ES-I3 (cell line): ENCODE results near the gene SLC6A11.

Experiments
- H3K36me3 ChIP-seq: 2 replicates; pipeline ENCODE4 v1.6.1; 2013; ENCODE audit warnings: mild to moderate bottlenecking, low read length, control low read depth, moderate library complexity; ENCODE audit not compliant: insufficient read depth
- H3K4me1 ChIP-seq: 2 replicates; pipeline ENCODE4 v1.6.1; 2013; ENCODE audit warnings: mild to moderate bottlenecking, control low read depth, low read length; ENCODE audit not compliant: insufficient read depth
- H3K9ac ChIP-seq: 2 replicates; pipeline ENCODE4 v1.6.1; 2013; ENCODE audit warnings: low read depth, mild to moderate bottlenecking, low read length, moderate library complexity
- H3K9me3 ChIP-seq: 2 replicates; pipeline ENCODE4 v1.6.1; 2013; ENCODE audit warnings: mild to moderate bottlenecking, low read length, moderate library complexity; ENCODE audit not compliant: control insufficient read depth, insufficient read depth

The SLC6A11 gene

GRCh38 chr3:10945683-10946287 lies 129.8 kb downstream of the SLC6A11 start:
- peaks cover 5% of the 10 kb centered on the region; the same call in 1 of the 2 replicates for H3K9me3 ChIP-seq
- H3K4me1 ChIP-seq: no peaks in the 10 kb centered on the region
- H3K36me3 ChIP-seq: no peaks in the 10 kb centered on the region
- H3K9ac ChIP-seq: no peak overlapping the region

- H3K9ac ChIP-seq: no peak overlapping the region
- peaks cover 3% of the 10 kb centered on the region; the same call in 1 of the 2 replicates for H3K4me1 ChIP-seq
- peaks cover 5% of the 10 kb centered on the region; the same call in 1 of the 2 replicates for H3K9me3 ChIP-seq
- H3K36me3 ChIP-seq: no peaks in the 10 kb centered on the region
These were observed 130.5 kb downstream of the SLC6A11 start for GRCh38 chr3:10946526-10946925.

- no peaks in the 10 kb centered on the region for H3K36me3 ChIP-seq
- no peaks in the 10 kb centered on the region for H3K9me3 ChIP-seq
These were observed 132.3 kb downstream of the SLC6A11 start for GRCh38 chr3:10948326-10948725.

GRCh38 chr3:10949197-10949596 lies 133.2 kb downstream of the SLC6A11 start:
- peaks cover 3% of the 10 kb centered on the region; the same call in 1 of the 2 replicates for H3K4me1 ChIP-seq
- no peaks in the 10 kb centered on the region for H3K36me3 ChIP-seq
- H3K9me3 ChIP-seq: no peaks in the 10 kb centered on the region
- no peak overlapping the region for H3K9ac ChIP-seq

More at GRCh38 chr3:10948326-10948725, 132.3 kb downstream of the SLC6A11 start:
- Histone ChIP-seq H3K9ac (no peak overlapping the region), H3K4me1 (peaks cover 3% of the 10 kb centered on the region; the same call in 1 of the 2 replicates)

GRCh38 chr3:10950476-10951294 lies 134.7 kb downstream of the SLC6A11 start:
- Histone ChIP-seq H3K36me3 (no peaks in the 10 kb centered on the region), H3K9ac (no peak overlapping the region), H3K4me1 (peaks cover 3% of the 10 kb centered on the region; the same call in 1 of the 2 replicates), H3K9me3 (no peaks in the 10 kb centered on the region)

GRCh38 chr3:10951295-10951926 lies 135.4 kb downstream of the SLC6A11 start:
- Histone ChIP-seq H3K4me1 (peaks cover 3% of the 10 kb centered on the region; the same call in 1 of the 2 replicates), H3K9ac (no peak overlapping the region), H3K9me3 (no peaks in the 10 kb centered on the region), H3K36me3 (no peaks in the 10 kb centered on the region)

- Histone ChIP-seq H3K9me3 (no peaks in the 10 kb centered on the region), H3K36me3 (no peaks in the 10 kb centered on the region), H3K9ac (no peak overlapping the region), H3K4me1 (peaks cover 3% of the 10 kb centered on the region; the same call in 1 of the 2 replicates)
These were observed 136.5 kb downstream of the SLC6A11 start for GRCh38 chr3:10952525-10952924.

- Histone ChIP-seq H3K9me3 (no peaks in the 10 kb centered on the region), H3K4me1 (peaks cover 3% of the 10 kb centered on the region; the same call in 1 of the 2 replicates), H3K36me3 (no peaks in the 10 kb centered on the region), H3K9ac (no peak overlapping the region)
These were observed 138.7 kb downstream of the SLC6A11 start for GRCh38 chr3:10954740-10955139.

GRCh38 chr3:10955711-10956453 lies 139.9 kb downstream of the SLC6A11 start:
- H3K9me3 ChIP-seq: no peaks in the 10 kb centered on the region
- peaks cover 3% of the 10 kb centered on the region; the same call in 1 of the 2 replicates for H3K4me1 ChIP-seq
- no peaks in the 10 kb centered on the region for H3K36me3 ChIP-seq
- no peak overlapping the region for H3K9ac ChIP-seq

GRCh38 chr3:10956531-10956930 lies 140.5 kb downstream of the SLC6A11 start:
- Histone ChIP-seq H3K9ac (no peak overlapping the region), H3K9me3 (no peaks in the 10 kb centered on the region), H3K36me3 (no peaks in the 10 kb centered on the region), H3K4me1 (no peaks in the 10 kb centered on the region)

GRCh38 chr3:10956986-10957385 lies 141.0 kb downstream of the SLC6A11 start:
- no peak overlapping the region for H3K9ac ChIP-seq
- H3K4me1 ChIP-seq: no peaks in the 10 kb centered on the region
- H3K36me3 ChIP-seq: no peaks in the 10 kb centered on the region
- no peaks in the 10 kb centered on the region for H3K9me3 ChIP-seq

- no peaks in the 10 kb centered on the region for H3K9me3 ChIP-seq
- no peak overlapping the region for H3K9ac ChIP-seq
- H3K36me3 ChIP-seq: no peaks in the 10 kb centered on the region
- H3K4me1 ChIP-seq: no peaks in the 10 kb centered on the region
These were observed 142.1 kb downstream of the SLC6A11 start for GRCh38 chr3:10957976-10958749.

GRCh38 chr3:10960255-10960654 lies 144.2 kb downstream of the SLC6A11 start:
- H3K36me3 ChIP-seq: no peaks in the 10 kb centered on the region
- no peaks in the 10 kb centered on the region for H3K4me1 ChIP-seq
- no peak overlapping the region for H3K9ac ChIP-seq
- no peaks in the 10 kb centered on the region for H3K9me3 ChIP-seq
